Spleen (tissue), 7 donors: ENCODE data around the gene ZNF236.

Experiments used
- POLR2A ChIP-seq, 3 donors: fragments of 450-650 bp; IDR thresholded peaks; one replicate each; pipeline ENCODE4 v1.5.1; 2017; ENCODE audit warnings: antibody characterized with exemption in 3 of 3, mild to moderate bottlenecking in 1 of 3
- POLR2AphosphoS5 ChIP-seq, 3 donors: sonication (generic); formaldehyde crosslinking; IDR thresholded peaks; one replicate each; pipeline ENCODE4 v1.5.1; 2017; ENCODE audit warnings: antibody characterized with exemption in 3 of 3
- TF ChIP-seq, protein P1 (sequence below), 11 experiments: fragments of 200-600 bp in 7 of 11; fragments of 450-650 bp in 4 of 11; sonication (generic) in 4 of 11; IDR thresholded peaks in 8 of 11; conservative IDR thresholded peaks in 3 of 11; 1 replicate in 7 of 11; 2 replicates in 4 of 11; pipeline versions ENCODE4 v1.4.0 to v1.8.0; 2016 to 2021; ENCODE audit warnings: antibody characterized with exemption in 11 of 11, inconsistent platforms in 4 of 11, mild to moderate bottlenecking in 1 of 11
- donor health status: DM: no; HTN: no; CAD: no; lungs with moderate emphysema.
- donor health status: DM: no; HTN: no; CAD: no.
- donor health status: DM: no; HTN: no; CAD: no.

DNA sequence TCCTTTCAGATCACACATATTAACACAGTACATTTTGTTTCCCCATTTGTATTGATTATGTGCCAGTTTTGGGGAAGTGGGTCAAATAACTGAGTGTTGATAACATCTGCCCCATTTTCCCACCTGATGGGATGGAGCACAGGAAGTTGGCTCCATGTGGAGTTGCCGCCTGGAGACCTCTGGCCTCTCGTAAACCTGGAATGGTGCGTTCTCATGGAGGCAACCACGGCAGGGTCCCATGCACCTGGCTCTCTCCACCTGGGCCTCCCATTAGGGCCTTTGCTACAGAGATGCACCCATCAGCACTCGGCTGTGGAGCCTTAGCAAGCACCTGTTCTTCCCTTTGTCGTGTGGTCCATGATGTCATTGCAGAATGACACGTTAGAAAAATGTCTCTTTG lies 179.6 kb downstream of the ZNF236 start:
- TF ChIP-seq, protein P1, sequence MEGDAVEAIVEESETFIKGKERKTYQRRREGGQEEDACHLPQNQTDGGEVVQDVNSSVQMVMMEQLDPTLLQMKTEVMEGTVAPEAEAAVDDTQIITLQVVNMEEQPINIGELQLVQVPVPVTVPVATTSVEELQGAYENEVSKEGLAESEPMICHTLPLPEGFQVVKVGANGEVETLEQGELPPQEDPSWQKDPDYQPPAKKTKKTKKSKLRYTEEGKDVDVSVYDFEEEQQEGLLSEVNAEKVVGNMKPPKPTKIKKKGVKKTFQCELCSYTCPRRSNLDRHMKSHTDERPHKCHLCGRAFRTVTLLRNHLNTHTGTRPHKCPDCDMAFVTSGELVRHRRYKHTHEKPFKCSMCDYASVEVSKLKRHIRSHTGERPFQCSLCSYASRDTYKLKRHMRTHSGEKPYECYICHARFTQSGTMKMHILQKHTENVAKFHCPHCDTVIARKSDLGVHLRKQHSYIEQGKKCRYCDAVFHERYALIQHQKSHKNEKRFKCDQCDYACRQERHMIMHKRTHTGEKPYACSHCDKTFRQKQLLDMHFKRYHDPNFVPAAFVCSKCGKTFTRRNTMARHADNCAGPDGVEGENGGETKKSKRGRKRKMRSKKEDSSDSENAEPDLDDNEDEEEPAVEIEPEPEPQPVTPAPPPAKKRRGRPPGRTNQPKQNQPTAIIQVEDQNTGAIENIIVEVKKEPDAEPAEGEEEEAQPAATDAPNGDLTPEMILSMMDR (IDR thresholded peaks at IDR 0.05 in 8 of 11, conservative IDR thresholded peaks at IDR 0.05 in 3 of 11): no peak
- TF ChIP-seq POLR2AphosphoS5 (IDR thresholded peaks at IDR 0.05) (no peak), POLR2A (IDR thresholded peaks at IDR 0.05) (no peak)
